ACC112 (cell line): ENCODE results near the gene KCNJ11.
"Not testable (repeated sequence)": the region's sequence is repeated elsewhere in the genome, so short reads cannot be mapped to it uniquely, and the experiment has no call there.

Experiments
- H2AFZ ChIP-seq: fragments of 200-600 bp; sonication (generic); one replicate; pipeline ENCODE4 v1.6.0; 2017; ENCODE audit warnings: antibody characterized with exemption, low read length; ENCODE audit not compliant: unreplicated experiment
- H3K27ac ChIP-seq: fragments of 200-600 bp; sonication (generic); 2 replicates; pipeline ENCODE4 v1.5.1; 2014; ENCODE audit warnings: low read depth, mild to moderate bottlenecking, antibody characterized with exemption, low read length, moderate library complexity
- H3K27me3 ChIP-seq: fragments of 200-600 bp; sonication (generic); 2 replicates; pipeline ENCODE4 v1.6.1; 2014; ENCODE audit warnings: mild to moderate bottlenecking, antibody characterized with exemption, low read length, moderate library complexity, mixed read lengths; ENCODE audit not compliant: insufficient read depth
- H3K36me3 ChIP-seq: fragments of 200-600 bp; sonication (generic); 2 replicates; pipeline ENCODE4 v1.6.1; 2016; ENCODE audit warnings: mild to moderate bottlenecking, antibody characterized with exemption, low read length, moderate library complexity, mixed read lengths; ENCODE audit not compliant: insufficient read depth
- H3K4me1 ChIP-seq: fragments of 200-600 bp; sonication (generic); one replicate; pipeline ENCODE4 v1.6.1; 2016; ENCODE audit warnings: low read length, mixed read lengths; ENCODE audit not compliant: insufficient read depth, unreplicated experiment, control insufficient read depth
- H3K4me3 ChIP-seq: fragments of 200-600 bp; sonication (generic); 2 replicates; pipeline ENCODE4 v1.5.1; 2014; ENCODE audit warnings: mild to moderate bottlenecking, low read depth, low read length
- H3K79me2 ChIP-seq: fragments of 200-600 bp; sonication (generic); one replicate; pipeline ENCODE4 v1.6.0; 2016; ENCODE audit warnings: low read length; ENCODE audit not compliant: control insufficient read depth, unreplicated experiment, insufficient read depth

The KCNJ11 gene

DNA sequence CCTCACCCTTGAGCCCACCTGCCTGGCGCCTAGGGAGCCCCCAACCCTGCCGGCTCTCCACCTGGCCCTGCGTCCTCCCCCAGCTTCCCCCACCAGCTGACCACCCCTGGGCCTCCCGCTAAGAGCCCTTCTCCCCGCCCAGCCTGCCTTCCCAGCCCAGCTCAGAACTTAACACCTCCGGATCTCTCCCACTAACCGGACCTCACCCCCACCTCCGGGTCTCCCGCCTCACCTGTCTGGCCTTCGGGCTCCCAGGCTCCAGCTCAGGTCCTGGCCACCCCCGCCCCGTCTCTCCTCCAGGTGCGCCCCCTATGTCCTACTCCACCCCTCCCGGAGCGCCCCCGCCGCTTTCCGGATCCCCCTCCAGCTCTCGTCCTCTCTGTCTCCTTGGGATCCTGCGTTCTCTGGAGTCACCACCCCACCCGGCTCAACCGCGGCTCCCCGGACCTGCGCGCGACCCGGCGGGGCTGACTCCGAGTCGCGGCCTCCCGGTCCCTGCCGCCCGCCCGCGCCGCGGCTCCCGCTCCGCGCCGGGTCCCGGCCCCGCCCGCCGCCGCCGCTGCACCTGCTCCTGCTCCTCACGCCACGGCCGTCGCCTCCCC lies at the start of gene KCNJ11:
TSS of gene KCNJ11 (minus strand) at position 51 of the 602 bp plus-strand sequence. CDS start 568 bp downstream, outside the sequence.
- H3K36me3 ChIP-seq = no peaks in the 10 kb centered on the region
- H3K27me3 ChIP-seq = peaks cover 16% of the 10 kb centered on the region
- H3K27ac ChIP-seq = no peak within 1 kb of the TSS
- no peaks in the 10 kb centered on the region for H3K79me2 ChIP-seq
- no peaks in the 10 kb centered on the region for H3K4me1 ChIP-seq
- H2AFZ ChIP-seq = peak within 1 kb of the TSS; percentile 50
- H3K4me3 ChIP-seq = peak within 1 kb of the TSS; percentile 70

GRCh38 chr11:17437366-17437765 lies 48.9 kb upstream of the KCNJ11 start:
- Histone ChIP-seq H3K27me3 (peaks cover 72% of the 10 kb centered on the region), H3K4me3 (no peak overlapping the region), H3K4me1 (no peaks in the 10 kb centered on the region), H3K79me2 (no peaks in the 10 kb centered on the region), H3K36me3 (no peaks in the 10 kb centered on the region), H3K27ac (no peak overlapping the region), H2AFZ (no peak overlapping the region)

- H3K27me3 ChIP-seq = peaks cover 53% of the 10 kb centered on the region
- no peaks in the 10 kb centered on the region for H3K36me3 ChIP-seq
- no peak overlapping the region for H3K4me3 ChIP-seq
- H3K27ac ChIP-seq = no peak overlapping the region
- H2AFZ ChIP-seq = no peak overlapping the region
- no peaks in the 10 kb centered on the region for H3K79me2 ChIP-seq
- no peaks in the 10 kb centered on the region for H3K4me1 ChIP-seq
These were observed 45.6 kb upstream of the KCNJ11 start for GRCh38 chr11:17434108-17434507.

- Histone ChIP-seq H3K27ac (no peak overlapping the region), H3K27me3 (peaks cover 61% of the 10 kb centered on the region), H3K4me3 (no peak overlapping the region), H3K79me2 (no peaks in the 10 kb centered on the region), H3K36me3 (no peaks in the 10 kb centered on the region), H3K4me1 (no peaks in the 10 kb centered on the region), H2AFZ (no peak overlapping the region)
These were observed 43.5 kb upstream of the KCNJ11 start for GRCh38 chr11:17432002-17432401.

DNA sequence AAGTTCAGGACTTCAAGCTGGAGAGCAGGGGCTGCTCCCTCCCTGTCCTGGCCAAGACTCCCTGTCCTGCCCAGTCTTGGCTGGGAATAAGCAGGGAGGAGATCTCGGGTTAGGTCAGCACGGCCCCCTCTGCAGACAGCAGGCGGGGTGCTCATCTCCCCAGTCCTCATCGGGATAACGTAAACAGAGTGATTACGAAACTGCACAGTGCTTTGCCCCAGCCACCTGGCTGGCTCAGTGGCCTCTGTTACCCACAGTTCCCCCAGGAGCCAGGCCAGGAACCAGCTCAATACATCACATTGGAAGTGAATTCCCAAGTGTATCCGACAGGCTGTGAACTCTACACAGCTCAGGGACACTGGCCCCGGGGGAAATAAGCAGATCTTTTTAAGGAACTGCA lies 42.7 kb upstream of the KCNJ11 start:
- H3K27me3 ChIP-seq = peaks cover 65% of the 10 kb centered on the region
- H3K4me3 ChIP-seq = no peak overlapping the region
- H3K36me3 ChIP-seq = no peaks in the 10 kb centered on the region
- H3K4me1 ChIP-seq = no peaks in the 10 kb centered on the region
- no peak overlapping the region for H3K27ac ChIP-seq
- no peaks in the 10 kb centered on the region for H3K79me2 ChIP-seq
- no peak overlapping the region for H2AFZ ChIP-seq

- peaks cover 60% of the 10 kb centered on the region for H3K27me3 ChIP-seq
- no peak overlapping the region for H3K27ac ChIP-seq
- no peaks in the 10 kb centered on the region for H3K79me2 ChIP-seq
- H3K4me3 ChIP-seq = no peak overlapping the region
- H3K36me3 ChIP-seq = no peaks in the 10 kb centered on the region
- H3K4me1 ChIP-seq = no peaks in the 10 kb centered on the region
- no peak overlapping the region for H2AFZ ChIP-seq
These were observed 42.2 kb upstream of the KCNJ11 start for GRCh38 chr11:17430616-17431015.

GRCh38 chr11:17428925-17429324 lies 40.5 kb upstream of the KCNJ11 start:
- H3K36me3 ChIP-seq = no peaks in the 10 kb centered on the region
- H3K27ac ChIP-seq = no peak overlapping the region
- no peaks in the 10 kb centered on the region for H3K4me1 ChIP-seq
- H3K27me3 ChIP-seq = peaks cover 57% of the 10 kb centered on the region
- no peak overlapping the region for H3K4me3 ChIP-seq
- H2AFZ ChIP-seq = no peak overlapping the region
- no peaks in the 10 kb centered on the region for H3K79me2 ChIP-seq

GRCh38 chr11:17428261-17428660 lies 39.8 kb upstream of the KCNJ11 start:
- no peak overlapping the region for H3K27ac ChIP-seq

GRCh38 chr11:17426233-17426632 lies 37.8 kb upstream of the KCNJ11 start:
- H3K36me3 ChIP-seq, H2AFZ ChIP-seq, H3K27ac ChIP-seq, H3K4me1 ChIP-seq, H3K79me2 ChIP-seq, H3K4me3 ChIP-seq: not testable (repeated sequence)
- H3K27me3 ChIP-seq = peaks cover 61% of the 10 kb centered on the region

More at GRCh38 chr11:17428261-17428660, 39.8 kb upstream of the KCNJ11 start:
- H2AFZ ChIP-seq = no peak overlapping the region
- H3K4me3 ChIP-seq = no peak overlapping the region
- peaks cover 56% of the 10 kb centered on the region for H3K27me3 ChIP-seq
- H3K36me3 ChIP-seq = no peaks in the 10 kb centered on the region
- H3K4me1 ChIP-seq = no peaks in the 10 kb centered on the region
- H3K79me2 ChIP-seq = no peaks in the 10 kb centered on the region

- Histone ChIP-seq H3K4me1 (no peaks in the 10 kb centered on the region), H3K27me3 (peaks cover 79% of the 10 kb centered on the region), H3K27ac (no peak overlapping the region), H3K36me3 (no peaks in the 10 kb centered on the region), H3K4me3 (no peak overlapping the region), H2AFZ (no peak overlapping the region), H3K79me2 (no peaks in the 10 kb centered on the region)
These were observed 35.3 kb upstream of the KCNJ11 start for GRCh38 chr11:17423533-17424310.

- Histone ChIP-seq H3K4me1 (no peaks in the 10 kb centered on the region), H3K36me3 (no peaks in the 10 kb centered on the region), H3K4me3 (no peak overlapping the region), H3K79me2 (no peaks in the 10 kb centered on the region), H3K27me3 (peaks cover 79% of the 10 kb centered on the region), H2AFZ (no peak overlapping the region), H3K27ac (no peak overlapping the region)
These were observed 33.3 kb upstream of the KCNJ11 start for GRCh38 chr11:17421781-17422180.
